ENCODE measurements around the gene SHLD2. TPM values are rescaled to one million over a fixed set of nuclear protein-coding genes. Genes with fewer than 3 reads are reported as not detected.

SHLD2 gene
- total RNA-seq, 6 experiments from 2014 or later, result 22.5 to 33.2 (median 27.2) TPM

DNA sequence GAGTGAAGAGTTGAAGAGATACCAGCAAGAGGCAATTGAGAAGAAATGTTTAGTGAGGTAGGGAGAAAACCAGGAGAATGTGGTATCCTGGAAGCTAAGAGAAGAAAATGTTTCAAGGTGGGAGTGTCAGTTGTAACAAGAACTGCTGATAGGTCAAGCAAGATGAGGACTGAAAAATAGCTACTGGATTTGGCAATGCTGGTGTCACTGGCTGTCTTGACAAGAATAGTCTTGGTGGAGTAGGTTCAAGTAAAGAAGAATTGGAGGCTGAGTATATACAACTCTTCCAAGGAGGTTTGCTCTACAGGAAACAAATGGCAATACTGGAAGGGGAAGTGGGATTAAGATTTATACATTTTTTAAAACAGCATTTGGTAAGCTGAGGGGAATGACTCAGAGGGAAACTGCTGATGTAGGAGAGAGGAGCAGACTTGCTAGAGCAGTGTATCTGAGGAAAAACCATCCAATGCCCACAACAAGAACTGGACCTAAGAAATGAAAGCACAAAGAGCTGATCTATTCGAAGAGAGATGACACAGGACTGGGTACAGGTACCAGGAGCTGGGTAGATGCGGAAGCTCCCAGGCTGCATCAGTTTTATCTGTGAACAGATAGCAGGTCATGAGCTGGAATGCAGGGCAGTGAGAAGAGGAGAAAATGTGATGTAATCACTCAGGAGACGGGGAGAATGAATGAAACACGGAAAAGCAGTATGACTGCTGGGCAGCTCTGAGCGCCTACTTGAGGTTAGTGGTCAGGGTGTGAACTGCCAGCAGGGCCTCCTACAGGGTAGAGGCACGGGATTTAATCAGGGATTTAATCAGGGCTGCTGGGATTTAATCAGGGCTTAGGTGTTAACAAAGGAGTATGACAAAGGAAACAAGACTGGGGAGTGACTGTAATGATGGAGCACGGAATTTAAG lies 40.4 kb upstream of the SHLD2 start:
- H3K27ac ChIP-seq, result no peak overlapping the region
- peaks cover 8 to 98% (median 55%) of the 10 kb centered on the region in 4 donors for H3K36me3 ChIP-seq
- H3K9me3 ChIP-seq, result no peaks in the 10 kb centered on the region
- H3K27me3 ChIP-seq, result no peaks in the 10 kb centered on the region
- no peak overlapping the region for H3K4me3 ChIP-seq
- TF ChIP-seq, protein P1, sequence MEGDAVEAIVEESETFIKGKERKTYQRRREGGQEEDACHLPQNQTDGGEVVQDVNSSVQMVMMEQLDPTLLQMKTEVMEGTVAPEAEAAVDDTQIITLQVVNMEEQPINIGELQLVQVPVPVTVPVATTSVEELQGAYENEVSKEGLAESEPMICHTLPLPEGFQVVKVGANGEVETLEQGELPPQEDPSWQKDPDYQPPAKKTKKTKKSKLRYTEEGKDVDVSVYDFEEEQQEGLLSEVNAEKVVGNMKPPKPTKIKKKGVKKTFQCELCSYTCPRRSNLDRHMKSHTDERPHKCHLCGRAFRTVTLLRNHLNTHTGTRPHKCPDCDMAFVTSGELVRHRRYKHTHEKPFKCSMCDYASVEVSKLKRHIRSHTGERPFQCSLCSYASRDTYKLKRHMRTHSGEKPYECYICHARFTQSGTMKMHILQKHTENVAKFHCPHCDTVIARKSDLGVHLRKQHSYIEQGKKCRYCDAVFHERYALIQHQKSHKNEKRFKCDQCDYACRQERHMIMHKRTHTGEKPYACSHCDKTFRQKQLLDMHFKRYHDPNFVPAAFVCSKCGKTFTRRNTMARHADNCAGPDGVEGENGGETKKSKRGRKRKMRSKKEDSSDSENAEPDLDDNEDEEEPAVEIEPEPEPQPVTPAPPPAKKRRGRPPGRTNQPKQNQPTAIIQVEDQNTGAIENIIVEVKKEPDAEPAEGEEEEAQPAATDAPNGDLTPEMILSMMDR (IDR thresholded peaks at IDR 0.05), result no peak
- no peak for TF ChIP-seq POLR2A (IDR thresholded peaks at IDR 0.05)
- 46% methylated on average over 7 of the region's 7 CpGs for WGBS (ENCODE audit: insufficient coverage, low coverage, low lambda C conversion rate, missing lambda C conversion rate)
- ATAC-seq, result peak; percentile 26 to 51 (median 46)
- no peak for DNase-seq
- intact Hi-C loops (cut with DNase I), result no loop called here
- no peaks in the 10 kb centered on the region for H3K4me1 ChIP-seq

DNA sequence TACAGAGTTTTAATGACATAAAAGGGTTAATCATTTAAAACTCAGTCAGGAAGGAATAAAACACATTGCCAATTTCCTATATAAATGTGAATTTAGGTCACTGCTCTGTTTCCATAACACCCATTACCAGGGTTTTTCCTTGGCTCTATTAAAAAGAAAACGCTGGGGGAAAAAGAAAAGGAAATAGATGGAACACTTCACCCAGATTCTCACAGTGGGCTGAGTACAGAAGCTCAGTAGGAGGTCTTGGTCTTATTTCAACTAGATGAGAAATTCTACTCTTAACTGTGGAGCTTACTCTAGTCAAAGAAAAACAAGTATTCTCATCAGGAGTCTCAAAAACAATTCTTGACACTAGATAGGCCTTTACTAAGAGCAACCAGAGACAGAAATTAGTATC lies 36.8 kb upstream of the SHLD2 start:
- ATAC-seq, result no peak
- no peak overlapping the region for H3K27ac ChIP-seq
- 43% methylated on average over 1 of the region's 1 CpG for WGBS (ENCODE audit: insufficient coverage, low coverage, low lambda C conversion rate, missing lambda C conversion rate)
- H3K9me3 ChIP-seq, result no peaks in the 10 kb centered on the region
- H3K27me3 ChIP-seq, result no peaks in the 10 kb centered on the region
- TF ChIP-seq POLR2A (IDR thresholded peaks at IDR 0.05), result no peak
- TF ChIP-seq, protein P1 (IDR thresholded peaks at IDR 0.05), result no peak
- peaks cover 0 to 18% (median 2%) of the 10 kb centered on the region in 4 donors for H3K4me1 ChIP-seq
- DNase-seq, result no peak
- no peak overlapping the region for H3K4me3 ChIP-seq
- intact Hi-C loops (cut with DNase I), result no loop called here
- peaks cover 0 to 99% (median 56%) of the 10 kb centered on the region in 4 donors for H3K36me3 ChIP-seq

DNA sequence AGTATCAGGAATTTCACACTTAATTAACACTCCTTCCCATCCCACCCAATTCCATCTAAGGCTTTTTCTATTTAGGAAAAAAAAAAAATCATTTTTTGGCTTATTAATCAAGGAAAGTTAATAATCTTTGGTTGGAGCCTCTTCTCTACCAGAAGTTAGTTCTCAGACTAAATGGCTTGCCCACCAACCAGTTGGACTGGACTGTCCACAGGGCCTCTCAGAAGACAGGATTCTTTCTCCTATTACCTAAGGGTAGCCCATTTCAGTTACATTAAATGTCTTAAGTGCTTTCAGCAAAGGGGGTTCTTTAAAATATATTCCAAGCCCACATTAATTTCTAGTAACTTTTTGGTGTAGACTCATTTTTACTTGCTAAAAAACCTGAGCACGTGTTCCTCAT lies 35.6 kb upstream of the SHLD2 start:
- Histone ChIP-seq H3K27me3 (no peaks in the 10 kb centered on the region), H3K36me3 (peaks cover 0 to 97% (median 53%) of the 10 kb centered on the region in 4 donors), H3K4me3 (no peak overlapping the region), H3K9me3 (no peaks in the 10 kb centered on the region), H3K27ac (peak overlapping the region in 1 of 3 donors; percentile 17), H3K4me1 (peaks cover 0 to 18% (median 2%) of the 10 kb centered on the region in 4 donors)
- intact Hi-C loops (cut with DNase I), result no loop called here
- 92% methylated on average over 1 of the region's 1 CpG for WGBS (ENCODE audit: insufficient coverage, low coverage, low lambda C conversion rate, missing lambda C conversion rate)
- DNase-seq (no peak), ATAC-seq (no peak)
- TF ChIP-seq POLR2A (IDR thresholded peaks at IDR 0.05), result no peak
- TF ChIP-seq, protein P1 (IDR thresholded peaks at IDR 0.05), result no peak

DNA sequence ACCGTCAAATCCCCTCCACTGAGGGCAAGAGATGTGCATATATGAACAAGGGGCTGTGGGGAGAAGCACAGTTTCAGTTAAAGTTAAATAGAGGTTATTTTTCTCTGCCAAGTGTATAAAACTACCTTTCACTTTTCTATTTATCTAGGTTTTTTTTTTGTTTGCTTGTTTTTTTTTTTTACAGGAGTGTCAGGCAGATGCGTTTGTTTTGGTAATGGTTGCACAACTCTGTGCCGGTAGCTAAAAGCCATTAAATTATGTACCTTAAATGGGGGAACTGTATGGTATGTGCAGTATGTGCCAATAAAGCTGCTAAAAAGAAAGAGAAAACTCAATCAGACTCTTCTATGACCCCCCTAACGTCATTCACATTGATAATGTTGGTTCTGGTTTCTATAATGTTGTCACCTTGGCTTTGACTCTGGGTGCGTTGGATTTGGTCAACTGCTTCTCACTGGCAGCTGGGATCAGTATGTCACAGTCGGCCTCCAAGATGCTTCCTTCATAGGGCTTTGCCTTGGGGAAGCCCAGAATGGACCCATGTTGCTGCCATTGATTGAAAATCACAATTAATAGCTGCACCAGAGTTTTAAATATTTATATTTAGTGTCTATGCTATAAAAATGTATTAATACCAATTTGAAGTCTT lies 34.6 kb upstream of the SHLD2 start:
- intact Hi-C loops (cut with DNase I), result no loop called here
- DNase-seq, result no peak
- no peaks in the 10 kb centered on the region for H3K27me3 ChIP-seq
- TF ChIP-seq, protein P1 (IDR thresholded peaks at IDR 0.05), result no peak
- no peak for TF ChIP-seq POLR2A (IDR thresholded peaks at IDR 0.05)
- H3K36me3 ChIP-seq, result peaks cover 0 to 95% (median 51%) of the 10 kb centered on the region in 4 donors
- H3K4me3 ChIP-seq, result no peak overlapping the region
- H3K9me3 ChIP-seq, result no peaks in the 10 kb centered on the region
- H3K27ac ChIP-seq, result peak overlapping the region in 2 of 3 donors; percentile 17 to 47
- peaks cover 0 to 25% (median 2%) of the 10 kb centered on the region in 4 donors for H3K4me1 ChIP-seq
- ATAC-seq, result peak; percentile 74 to 78 (median 76)
- 34% methylated on average over 6 of the region's 6 CpGs for WGBS (ENCODE audit: insufficient coverage, low coverage, low lambda C conversion rate, missing lambda C conversion rate)
